Measurements from ENCODE around the gene CLEC11A.
"Not testable (repeated sequence)": the region's sequence is repeated elsewhere in the genome, so short reads cannot be mapped to it uniquely, and the experiment has no call there.

Gene CLEC11A

DNA sequence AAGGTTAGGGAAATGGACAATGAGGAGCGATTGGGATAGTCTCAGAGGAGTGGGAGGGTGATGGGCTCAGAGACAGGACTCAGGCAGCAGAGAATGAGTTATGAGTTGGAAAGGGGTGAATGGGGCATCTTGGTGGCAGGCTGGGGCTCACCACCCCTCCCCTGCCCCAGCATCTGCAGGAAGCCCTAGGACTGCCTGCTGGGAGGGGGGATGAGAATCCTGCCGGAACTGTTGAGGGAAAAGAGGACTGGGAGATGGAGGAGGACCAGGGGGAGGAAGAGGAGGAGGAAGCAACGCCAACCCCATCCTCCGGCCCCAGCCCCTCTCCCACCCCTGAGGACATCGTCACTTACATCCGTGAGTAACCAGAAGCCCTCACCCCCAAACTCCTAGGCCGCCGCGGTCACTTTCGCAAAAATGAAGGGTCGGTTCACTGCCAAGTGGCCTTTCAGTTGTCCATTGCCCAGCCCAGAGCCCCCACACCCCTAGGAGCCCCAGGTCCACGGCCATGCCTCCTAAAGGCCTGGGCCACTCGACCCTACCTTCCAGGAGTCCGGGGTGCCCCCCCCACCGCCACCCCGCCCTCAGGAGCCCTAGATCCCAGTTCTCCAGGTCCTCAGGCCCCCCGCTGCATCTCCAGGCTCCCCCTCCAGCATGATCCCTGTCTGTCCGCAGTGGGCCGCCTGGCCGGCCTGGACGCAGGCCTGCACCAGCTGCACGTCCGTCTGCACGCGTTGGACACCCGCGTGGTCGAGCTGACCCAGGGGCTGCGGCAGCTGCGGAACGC lies 764 bp downstream of the CLEC11A start:
- no peak for DNase-seq

DNA sequence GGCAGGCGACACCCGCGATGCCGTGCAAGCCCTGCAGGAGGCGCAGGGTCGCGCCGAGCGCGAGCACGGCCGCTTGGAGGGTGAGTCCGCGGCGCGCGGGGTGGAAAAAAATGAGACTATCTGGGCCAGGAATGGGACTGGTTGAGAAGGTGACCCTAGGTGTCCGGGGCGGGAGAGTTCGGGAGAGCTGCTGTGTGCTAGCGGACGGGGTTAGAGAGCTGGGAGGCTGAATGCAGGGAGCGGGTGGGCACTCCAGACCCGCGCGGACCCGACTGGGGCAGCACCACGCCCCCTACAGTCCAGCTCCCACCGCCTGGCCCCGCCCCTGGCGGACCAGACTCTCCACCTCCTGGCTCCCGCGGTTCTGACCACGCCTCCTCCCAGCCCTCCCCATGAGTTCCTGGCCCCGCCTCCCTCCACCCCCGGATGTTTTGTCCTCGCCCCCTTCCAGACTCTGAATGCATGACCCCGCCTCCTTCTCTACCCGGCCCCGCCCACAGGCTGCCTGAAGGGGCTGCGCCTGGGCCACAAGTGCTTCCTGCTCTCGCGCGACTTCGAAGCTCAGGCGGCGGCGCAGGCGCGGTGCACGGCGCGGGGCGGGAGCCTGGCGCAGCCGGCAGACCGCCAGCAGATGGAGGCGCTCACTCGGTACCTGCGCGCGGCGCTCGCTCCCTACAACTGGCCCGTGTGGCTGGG lies 1.5 kb downstream of the CLEC11A start:
- DNase-seq = peak; percentile 92 to 95 (median 94)

DNA sequence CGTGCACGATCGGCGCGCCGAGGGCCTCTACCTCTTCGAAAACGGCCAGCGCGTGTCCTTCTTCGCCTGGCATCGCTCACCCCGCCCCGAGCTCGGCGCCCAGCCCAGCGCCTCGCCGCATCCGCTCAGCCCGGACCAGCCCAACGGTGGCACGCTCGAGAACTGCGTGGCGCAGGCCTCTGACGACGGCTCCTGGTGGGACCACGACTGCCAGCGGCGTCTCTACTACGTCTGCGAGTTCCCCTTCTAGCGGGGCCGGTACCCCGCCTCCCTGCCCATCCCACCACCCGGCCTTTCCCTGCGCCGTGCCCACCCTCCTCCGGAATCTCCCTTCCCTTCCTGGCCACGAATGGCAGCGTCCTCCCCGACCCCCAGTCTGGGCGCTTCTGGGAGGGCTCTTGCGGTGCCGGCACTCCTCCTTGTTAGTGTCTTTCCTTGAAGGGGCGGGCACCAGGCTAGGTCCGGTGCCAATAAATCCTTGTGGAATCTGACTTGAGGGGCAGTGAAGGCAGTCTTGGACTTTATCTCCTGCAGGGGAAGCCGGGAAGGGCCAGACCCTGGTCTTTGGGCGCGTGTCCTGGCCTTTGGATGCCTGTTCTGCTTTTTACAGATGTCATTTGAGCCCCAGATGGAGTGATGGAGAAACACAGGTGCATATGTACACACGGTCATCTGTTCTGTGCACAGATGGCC lies 2.2 kb downstream of the CLEC11A start:
- peak in 1 of 6 experiments; percentile 86 for DNase-seq

DNA sequence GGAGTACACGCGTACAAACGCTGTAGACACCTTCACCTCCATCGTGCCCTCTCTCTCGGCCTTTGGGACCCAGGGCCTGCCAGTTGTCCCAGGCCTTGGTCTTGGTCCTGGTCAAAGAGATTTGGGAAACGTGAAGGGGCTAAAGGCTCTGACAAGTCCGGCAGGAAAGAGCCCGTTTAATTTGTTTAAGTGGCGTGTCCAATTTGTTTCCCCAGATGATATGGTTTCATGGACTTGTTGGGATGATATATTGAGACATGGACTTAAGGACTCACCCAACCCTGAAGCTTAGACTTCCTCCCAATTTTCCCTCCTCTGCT lies 2.7 kb downstream of the CLEC11A start:
- no peak for DNase-seq

DNA sequence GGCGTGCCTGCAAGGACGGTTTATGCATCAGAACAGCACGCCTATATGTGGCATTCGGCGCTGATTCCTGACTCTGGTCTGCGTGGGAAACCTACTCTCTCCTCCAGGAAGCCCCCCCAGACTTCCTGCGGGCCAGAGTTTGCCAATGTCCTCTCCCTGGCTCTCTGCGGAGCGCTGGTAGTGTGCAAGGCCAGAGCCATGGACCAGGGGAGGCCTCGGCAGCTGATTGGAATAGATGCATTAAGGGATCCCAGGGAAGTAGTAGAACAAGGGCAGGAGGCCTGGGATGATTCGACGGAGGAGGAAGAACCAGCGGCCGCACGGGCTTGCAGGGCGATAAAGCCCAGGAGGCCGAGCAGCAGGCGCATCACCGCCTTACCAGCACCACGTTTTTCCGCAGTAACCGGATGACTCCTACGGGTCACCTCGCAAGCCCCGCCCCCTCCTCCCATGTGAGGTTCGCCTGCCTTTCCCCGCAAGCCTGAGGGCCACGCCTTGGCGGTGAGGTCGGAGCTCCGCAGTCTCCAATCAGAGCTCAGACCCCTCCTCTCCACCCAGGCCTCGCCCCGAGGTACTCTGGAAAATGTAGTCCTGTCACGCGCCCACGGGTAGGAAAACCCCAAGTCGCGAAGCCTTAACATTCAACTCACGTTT lies 5.0 kb downstream of the CLEC11A start:
- peak; percentile 42 to 65 (median 58) for DNase-seq

DNA sequence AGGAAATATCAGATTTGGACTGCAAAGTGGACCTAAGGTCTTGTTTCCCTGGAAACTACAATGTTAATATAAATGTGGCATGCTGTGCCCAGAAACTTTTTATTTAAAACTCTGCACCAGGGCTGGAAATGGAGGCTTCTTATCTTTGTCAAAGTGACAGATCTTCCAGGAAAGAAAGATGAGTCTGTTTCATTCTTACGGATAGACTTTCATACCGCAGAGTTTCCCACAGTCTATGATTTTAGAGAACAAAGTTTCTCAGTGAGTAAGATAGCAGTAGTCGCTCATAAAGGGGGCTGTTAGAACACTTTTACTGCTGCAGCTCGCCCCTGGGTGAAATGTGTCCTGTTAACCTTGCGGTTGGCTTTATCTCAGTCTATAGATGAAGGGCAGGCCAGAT lies 6.7 kb downstream of the CLEC11A start:
- DNase-seq = no peak

DNA sequence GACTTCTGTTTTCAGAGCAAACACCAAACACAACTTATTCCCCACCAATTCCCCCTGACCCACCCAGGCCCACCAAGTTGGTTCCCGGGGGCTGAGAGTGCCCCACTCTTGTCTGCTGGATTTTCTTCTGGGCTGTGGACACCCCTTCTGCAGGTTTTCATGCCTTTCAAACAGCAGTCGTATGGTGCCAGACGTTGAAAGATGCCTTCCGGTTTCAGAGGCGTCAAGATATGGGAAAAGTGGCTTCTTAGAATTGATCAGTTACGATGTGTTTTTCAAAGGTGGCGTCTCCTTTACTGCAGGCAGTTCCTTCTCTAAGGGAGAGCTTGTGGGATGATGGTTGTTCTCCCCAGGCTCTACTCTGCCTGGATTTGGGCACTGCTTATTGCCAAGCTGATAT lies 12.7 kb downstream of the CLEC11A start:
- DNase-seq = no peak

DNA sequence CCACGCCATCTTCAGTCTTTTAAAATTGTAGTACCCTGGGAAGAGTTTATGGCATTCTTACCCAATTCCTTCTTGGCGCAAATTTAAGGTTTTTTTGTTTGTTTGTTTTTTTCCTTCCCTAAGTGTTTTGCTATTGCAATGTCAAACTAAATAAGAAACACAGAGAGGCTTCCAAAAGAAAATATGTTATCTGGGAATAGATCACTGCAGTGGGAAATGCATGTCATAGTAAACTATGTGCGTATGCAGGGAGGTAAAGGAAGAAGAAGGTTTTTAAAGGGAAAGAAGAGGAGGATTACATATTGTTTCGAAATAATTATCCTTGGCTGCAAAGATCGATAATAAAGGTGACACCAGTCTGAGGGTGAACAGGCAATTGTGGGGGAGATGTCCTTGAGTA lies 13.2 kb downstream of the CLEC11A start:
- no peak for DNase-seq

DNA sequence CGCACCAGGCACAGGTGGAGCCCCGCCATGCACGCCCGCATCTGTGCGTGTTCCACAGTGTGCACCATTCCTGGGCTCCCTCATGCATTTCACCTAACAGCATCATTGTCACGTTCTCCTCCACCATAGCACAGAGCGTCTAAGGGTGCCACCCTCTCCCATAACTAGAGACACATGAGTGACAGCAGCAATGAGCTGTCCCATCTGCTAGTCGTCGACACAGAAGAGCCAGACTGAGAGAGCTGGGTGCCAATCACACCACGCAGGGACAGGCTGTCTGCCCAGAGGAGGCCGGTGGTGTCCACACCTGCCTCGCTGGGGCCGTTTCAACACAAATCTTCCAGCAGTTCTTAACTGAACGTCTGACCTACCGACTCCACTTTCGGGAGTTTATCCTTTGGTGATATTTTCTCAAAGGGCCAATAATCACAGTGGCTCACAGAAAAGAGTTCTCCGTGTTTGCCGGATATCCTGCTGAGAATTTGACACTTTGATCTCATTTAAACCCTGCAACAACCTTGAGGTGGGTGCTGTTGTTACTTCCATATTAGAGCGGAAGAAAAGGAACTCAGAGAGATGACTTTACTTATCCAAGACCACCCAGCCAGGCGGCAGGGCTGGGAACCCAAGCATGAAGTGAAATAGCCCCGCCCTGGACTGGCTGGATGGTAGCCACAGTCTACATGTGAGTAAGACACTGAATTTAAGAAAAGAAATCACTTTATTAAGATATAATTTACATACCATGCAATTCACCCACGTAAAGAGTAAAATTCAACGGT lies 16.2 kb downstream of the CLEC11A start:
- DNase-seq = no peak

DNA sequence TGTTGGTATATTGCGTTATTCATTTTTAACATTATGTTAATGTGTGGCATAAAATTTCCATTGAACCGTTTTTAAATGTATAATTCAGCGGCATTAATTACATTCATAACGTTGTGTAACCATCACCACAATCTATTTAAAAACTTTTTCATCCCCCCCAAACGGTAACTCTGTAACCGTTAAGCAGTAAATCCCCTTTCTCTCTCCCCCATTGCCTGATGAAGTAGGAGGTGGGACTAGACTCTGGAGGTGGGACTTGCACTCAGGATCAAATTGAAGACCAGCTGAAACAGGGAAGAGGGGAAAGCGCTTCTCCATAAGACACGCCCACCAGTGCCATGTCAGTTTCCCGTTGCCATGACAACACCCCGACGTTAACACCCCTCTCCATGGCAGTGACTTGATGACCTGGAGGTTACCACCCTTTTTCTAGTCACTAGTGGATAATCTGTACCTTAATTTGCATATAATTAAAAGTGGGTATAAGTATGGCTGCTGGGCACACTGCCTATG lies 16.8 kb downstream of the CLEC11A start:
- DNase-seq = no peak

DNA sequence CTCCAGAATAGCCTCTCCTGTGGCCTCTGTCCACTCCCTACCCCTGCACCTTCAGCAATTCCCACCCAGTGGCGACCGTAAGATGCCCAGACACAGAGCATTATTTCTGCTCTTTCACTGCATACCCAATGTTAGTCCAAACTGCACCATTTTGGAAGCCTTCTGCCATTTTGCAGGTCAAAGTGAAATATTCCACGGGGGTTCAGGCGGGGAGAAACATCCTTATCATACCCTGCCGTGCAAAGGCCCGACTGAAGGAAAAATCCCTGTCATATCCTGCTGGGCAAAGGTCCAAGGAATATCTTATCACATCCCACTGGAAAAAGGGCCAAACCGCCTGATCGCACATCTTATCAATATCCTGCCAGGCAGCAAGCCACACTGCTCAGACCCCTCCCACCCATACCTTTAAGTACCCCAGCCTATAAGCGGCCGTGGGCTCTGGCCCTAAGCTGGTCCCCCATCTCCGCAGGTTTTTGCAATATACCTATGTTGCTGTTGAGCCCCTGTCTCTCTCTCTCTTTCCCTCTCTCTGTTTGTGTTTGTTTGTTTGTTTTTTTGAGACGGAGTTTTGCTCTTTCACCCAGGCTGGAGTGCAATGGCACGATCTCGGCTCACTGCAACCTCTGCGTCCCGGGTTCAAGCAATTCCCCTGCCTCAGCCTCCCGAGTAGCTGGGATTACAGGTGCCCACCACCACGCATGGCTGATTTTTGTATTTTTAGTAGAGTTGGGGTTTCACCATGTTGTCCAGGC lies 18.2 kb downstream of the CLEC11A start:
- DNase-seq = no peak

DNA sequence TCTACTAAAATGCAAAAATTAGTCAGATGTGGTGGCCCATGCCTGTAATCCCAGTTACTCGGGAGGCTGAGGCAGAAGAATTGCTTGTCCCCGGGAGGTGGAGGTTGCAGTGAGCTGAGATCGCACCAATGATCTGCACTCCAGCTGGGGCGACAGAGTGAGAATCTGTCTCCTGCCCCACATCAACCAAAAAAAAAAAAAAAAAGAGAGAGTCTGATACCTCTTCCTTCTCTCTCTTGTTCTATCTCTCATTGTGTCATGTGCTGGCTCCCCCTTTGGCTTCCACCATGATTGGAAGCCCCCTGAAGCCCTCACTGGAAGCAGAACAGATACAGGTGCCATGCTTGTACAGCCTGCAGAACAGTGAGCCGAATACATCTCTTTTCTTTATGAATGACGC lies 20.4 kb downstream of the CLEC11A start:
- DNase-seq = no peak

DNA sequence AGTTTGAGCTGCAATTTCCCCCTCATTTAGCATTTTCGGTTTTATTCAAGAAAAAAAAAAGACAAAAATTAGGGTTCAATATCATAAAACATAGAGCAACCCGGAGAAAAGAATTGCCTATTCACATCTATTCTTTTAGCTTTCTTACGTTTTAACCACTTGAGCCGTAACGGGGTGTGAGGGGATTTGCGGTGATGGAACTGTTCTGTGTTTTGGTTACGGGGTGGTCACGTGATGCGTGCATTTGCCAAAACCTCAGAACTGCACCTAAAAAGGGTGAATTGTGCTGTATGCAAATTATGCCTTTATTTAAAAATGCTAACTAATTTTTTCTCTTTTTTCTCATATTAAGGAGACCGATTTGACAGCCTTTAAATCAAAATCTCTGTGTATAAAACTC lies 22.1 kb downstream of the CLEC11A start:
- DNase-seq = no peak

DNA sequence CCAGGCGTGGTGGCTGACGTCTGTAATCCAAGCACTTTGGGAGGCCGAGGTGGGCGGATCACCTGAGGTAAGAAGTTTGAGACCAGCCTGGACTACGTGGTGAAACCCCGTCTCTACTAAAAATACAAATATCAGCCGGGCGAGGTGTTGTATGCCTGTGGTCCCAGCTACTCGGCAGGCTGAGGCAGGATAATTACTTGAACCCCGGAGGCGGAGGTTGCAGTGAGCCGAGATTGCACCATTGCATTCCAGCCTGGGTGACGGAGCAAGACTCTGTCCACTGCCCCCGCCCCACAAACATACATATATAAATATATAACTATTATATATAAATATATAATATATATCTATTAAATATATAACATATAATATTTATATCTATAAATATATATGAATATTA lies 24.0 kb downstream of the CLEC11A start:
- not testable (repeated sequence) for DNase-seq

DNA sequence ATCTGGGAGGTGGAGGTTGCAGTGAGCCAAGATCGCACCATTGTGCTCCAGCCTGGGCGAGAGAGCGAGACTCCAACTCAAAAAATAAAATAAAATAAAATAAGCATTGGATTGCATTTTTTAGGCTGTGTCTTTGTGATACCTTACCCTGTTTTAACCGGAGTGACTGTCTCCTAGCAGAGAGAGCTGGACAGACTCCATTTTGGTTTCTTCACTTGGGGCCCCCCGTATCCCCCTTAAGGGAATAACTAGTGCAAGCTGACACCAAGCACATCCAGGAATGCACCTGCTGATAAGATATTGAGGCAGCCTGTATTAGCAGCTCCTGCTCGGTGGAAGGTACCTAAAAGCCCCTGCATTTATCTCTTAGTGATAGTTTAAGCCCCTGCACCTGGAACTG lies 26.3 kb downstream of the CLEC11A start:
- DNase-seq = no peak

DNA sequence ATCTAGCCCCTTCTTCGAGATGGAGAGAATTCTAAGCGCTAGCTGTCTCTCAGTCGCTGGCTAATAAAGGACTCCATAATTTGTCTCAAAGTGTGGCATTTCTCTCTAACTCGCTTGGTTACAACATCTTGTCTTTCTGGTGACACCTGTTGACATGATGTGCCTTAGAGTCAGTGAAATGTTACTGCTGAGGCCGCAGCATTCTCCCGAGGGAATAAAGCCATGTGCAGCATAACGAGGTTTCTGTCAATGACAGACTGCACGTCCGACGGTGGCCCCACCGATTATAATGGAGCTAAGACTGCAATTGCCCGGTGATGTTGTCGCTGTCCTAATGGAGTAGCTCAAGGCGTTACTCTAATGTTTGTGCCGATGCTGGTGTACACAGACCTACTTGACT lies 26.8 kb downstream of the CLEC11A start:
- no peak for DNase-seq

DNA sequence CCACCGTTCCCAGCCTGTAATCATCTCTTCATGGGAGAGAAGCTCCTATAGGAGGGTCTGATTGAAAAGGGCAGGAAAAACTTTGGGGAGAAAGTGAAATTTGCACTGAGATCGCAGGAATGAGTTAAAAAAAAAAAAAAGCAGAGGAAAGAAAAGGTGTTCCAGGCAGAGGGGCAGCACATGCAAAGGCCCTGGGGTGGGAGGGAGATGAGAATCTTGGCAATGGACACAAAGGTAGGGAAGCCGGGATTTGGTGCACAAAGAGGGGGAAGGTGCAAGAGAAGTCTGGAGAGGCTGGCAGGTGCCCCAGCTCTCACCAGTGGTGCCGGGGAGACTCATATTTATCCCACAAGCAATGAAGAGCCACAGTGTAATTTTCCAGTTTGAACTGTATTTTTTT lies 30.7 kb downstream of the CLEC11A start:
- no peak for DNase-seq

DNA sequence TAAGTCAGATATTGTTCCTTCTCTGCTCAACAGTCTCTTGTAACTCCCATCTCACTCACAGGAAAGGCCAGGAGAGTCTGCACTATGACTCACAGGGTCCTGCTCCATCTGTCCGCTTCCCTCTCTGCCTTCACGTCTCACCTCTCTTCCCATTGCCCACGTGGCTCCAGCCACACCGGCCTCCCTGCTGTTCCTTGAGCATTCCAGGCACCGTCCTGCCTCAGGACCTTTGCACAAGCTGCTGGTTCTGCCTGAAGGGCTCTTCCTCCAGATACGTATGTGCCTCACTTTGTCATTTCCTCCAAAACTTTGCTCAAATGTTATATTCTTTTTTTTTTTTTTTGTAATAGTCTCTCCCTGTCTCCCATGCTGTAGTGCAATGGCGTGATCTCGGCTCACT lies 33.1 kb downstream of the CLEC11A start:
- not testable (repeated sequence) for DNase-seq

DNA sequence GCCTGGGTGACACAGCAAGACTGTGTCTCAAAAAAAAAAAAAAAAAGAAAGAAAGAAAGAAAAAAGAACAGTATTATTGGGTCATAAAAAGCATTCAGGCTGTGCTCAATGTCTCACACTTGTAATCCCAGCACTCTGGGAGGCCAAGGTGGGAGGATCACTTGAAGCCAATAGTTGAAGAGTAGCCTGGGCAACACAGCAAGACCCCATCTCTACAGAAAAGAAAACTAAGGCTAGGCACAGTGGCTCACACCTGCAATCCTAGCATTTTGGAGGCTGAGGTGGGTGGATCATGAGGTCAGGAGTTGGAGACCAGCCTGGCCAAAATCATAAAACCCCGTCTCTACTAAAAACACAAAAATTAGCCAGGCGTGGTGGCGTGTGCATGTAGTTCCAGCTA lies 34.5 kb downstream of the CLEC11A start:
- not testable (repeated sequence) for DNase-seq

DNA sequence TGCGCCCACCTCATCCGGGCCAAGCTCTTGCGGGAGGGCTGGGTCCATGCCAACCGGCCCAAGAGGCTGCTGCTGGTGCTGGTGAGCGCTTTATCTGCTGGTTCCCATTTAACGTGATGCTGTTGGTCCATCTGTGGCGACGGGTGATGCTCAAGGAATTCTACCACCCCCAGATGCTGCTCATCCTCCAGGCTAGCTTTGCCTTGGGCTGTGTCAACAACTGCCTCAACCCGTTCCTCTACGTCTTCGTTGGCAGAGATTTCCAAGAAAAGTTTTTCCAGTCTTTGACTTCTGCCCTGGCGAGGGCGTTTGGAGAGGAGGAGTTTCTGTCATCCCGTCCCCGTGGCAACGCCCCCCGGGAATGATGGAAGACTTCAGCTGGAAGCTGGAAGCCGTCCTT lies 35.9 kb downstream of the CLEC11A start:
- DNase-seq = not testable (repeated sequence)

DNA sequence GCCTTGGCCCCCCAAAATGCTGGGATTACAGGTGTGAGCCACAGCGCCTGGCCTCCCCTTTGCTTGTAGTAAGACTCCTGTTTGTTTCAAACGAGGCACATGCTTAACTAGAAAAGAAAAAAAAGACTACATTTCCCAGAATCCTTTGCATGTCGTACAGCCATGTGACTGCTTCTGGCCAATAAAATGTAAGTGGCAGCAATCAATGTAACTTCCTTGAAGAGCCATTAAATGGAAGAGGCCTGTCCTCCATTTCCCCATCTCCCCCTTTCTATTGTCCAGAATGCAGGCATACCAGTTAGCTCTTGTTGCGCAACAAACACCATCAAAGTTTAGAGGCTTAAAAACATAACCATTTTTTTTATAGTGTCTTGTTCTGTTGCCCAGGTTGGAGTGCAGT lies 36.7 kb downstream of the CLEC11A start:
- DNase-seq = no peak

DNA sequence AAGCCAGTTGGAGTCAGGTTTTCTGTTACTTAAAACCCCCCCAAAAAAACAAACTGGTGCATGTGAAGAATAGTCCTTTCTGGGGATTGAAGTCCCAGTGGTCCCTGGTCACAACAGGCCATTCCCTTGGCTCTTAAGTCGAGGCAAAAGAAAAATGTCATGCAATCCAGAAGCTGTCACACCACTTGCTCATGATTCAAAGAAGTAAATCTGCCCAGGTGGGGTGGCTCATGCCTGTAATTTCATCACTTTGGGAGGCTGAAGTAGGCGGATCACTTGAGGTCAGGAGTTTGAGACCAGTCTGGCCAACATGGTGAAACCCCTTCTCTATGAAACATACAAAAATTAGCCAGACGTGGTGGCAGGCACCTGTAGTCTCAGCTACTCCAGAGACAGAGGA lies 38.3 kb downstream of the CLEC11A start:
- DNase-seq = not testable (repeated sequence)
